ENCODE data around the gene ZNF346.

Gene ZNF346

GRCh38 chr5:177095088-177095669 is 72.7 kb downstream of the ZNF346 start:
- no peak for TF ChIP-seq CTCF (conservative IDR thresholded peaks at IDR 0.05)
- no peak overlapping the region for H3K27ac ChIP-seq

GRCh38 chr5:177096162-177097015 is 73.9 kb downstream of the ZNF346 start:
- no peak overlapping the region for H3K27ac ChIP-seq

GRCh38 chr5:177097016-177097985 is 74.8 kb downstream of the ZNF346 start:
- H3K27ac ChIP-seq, result no peak overlapping the region
- no peak for TF ChIP-seq CTCF (conservative IDR thresholded peaks at IDR 0.05)

More at GRCh38 chr5:177096162-177097015, 73.9 kb downstream of the ZNF346 start:
- TF ChIP-seq CTCF (conservative IDR thresholded peaks at IDR 0.05), result no peak

GRCh38 chr5:177098120-177098469 is 75.6 kb downstream of the ZNF346 start:
- no peak for TF ChIP-seq CTCF (conservative IDR thresholded peaks at IDR 0.05)
- H3K27ac ChIP-seq, result no peak overlapping the region

GRCh38 chr5:177098470-177099141 is 76.1 kb downstream of the ZNF346 start:
- H3K27ac ChIP-seq, result no peak overlapping the region
- no peak for TF ChIP-seq CTCF (conservative IDR thresholded peaks at IDR 0.05)

- no peak for TF ChIP-seq CTCF (conservative IDR thresholded peaks at IDR 0.05)
- no peak overlapping the region for H3K27ac ChIP-seq
Measured at GRCh38 chr5:177099422-177100093, 77.1 kb downstream of the ZNF346 start.

Measured in VCaP (cell line).